ENCODE results near the gene RBM3. TPM values are rescaled to one million over a fixed set of nuclear protein-coding genes. Genes with fewer than 3 reads are reported as not detected.
A peak's percentile ranks its signal among the peaks of the same experiment; 100 is the strongest.

Gene RBM3
- total and polyA plus RNA-seq, 2 experiments from 2014 or later, result 47.8 to 65.7 TPM

GRCh38 chrX:48578661-48579128 lies 4.4 kb downstream of the RBM3 start:
- no peaks in the 10 kb centered on the region for H3K9me3 ChIP-seq (ENCODE audit: low read depth)

GRCh38 chrX:48579259-48579658 lies 5.0 kb downstream of the RBM3 start:
- no peak overlapping the region for H3K27ac ChIP-seq
- DNase-seq (ENCODE audit: low read depth in 1 of 2, low spot score in 1 of 2), result no peak

More at GRCh38 chrX:48578661-48579128, 4.4 kb downstream of the RBM3 start:
- H3K4me1 ChIP-seq (ENCODE audit: low read depth), result no peaks in the 10 kb centered on the region
- no peaks in the 10 kb centered on the region for H3K27me3 ChIP-seq
- H3K27ac ChIP-seq, result no peak overlapping the region
- no peak for DNase-seq (ENCODE audit: low read depth in 1 of 2, low spot score in 1 of 2)
- TF ChIP-seq CTCF (IDR thresholded peaks at IDR 0.05; ENCODE audit: low read depth, low read length), result no peak
- peaks cover 18% of the 10 kb centered on the region for H3K36me3 ChIP-seq
- H3K4me3 ChIP-seq, result no peak overlapping the region

GRCh38 chrX:48580662-48581061 lies 6.4 kb downstream of the RBM3 start:
- no peak overlapping the region for H3K4me3 ChIP-seq
- no peak overlapping the region for H3K27ac ChIP-seq
- H3K36me3 ChIP-seq, result peaks cover 14% of the 10 kb centered on the region
- no peaks in the 10 kb centered on the region for H3K9me3 ChIP-seq (ENCODE audit: low read depth)
- DNase-seq (ENCODE audit: low read depth in 1 of 2, low spot score in 1 of 2), result no peak
- no peaks in the 10 kb centered on the region for H3K27me3 ChIP-seq
- H3K4me1 ChIP-seq (ENCODE audit: low read depth), result no peaks in the 10 kb centered on the region
- TF ChIP-seq CTCF (IDR thresholded peaks at IDR 0.05; ENCODE audit: low read depth, low read length), result no peak

More at GRCh38 chrX:48579259-48579658, 5.0 kb downstream of the RBM3 start:
- no peaks in the 10 kb centered on the region for H3K27me3 ChIP-seq
- no peak for TF ChIP-seq CTCF (IDR thresholded peaks at IDR 0.05; ENCODE audit: low read depth, low read length)
- no peaks in the 10 kb centered on the region for H3K9me3 ChIP-seq (ENCODE audit: low read depth)
- H3K4me3 ChIP-seq, result no peak overlapping the region
- H3K4me1 ChIP-seq (ENCODE audit: low read depth), result no peaks in the 10 kb centered on the region
- peaks cover 18% of the 10 kb centered on the region for H3K36me3 ChIP-seq

- DNase-seq (ENCODE audit: low read depth in 1 of 2, low spot score in 1 of 2), result no peak
- no peaks in the 10 kb centered on the region for H3K9me3 ChIP-seq (ENCODE audit: low read depth)
- no peaks in the 10 kb centered on the region for H3K4me1 ChIP-seq (ENCODE audit: low read depth)
- TF ChIP-seq CTCF (IDR thresholded peaks at IDR 0.05; ENCODE audit: low read depth, low read length), result no peak
- no peak overlapping the region for H3K4me3 ChIP-seq
- no peaks in the 10 kb centered on the region for H3K36me3 ChIP-seq
- no peak overlapping the region for H3K27ac ChIP-seq
- no peaks in the 10 kb centered on the region for H3K27me3 ChIP-seq
Measured at GRCh38 chrX:48584698-48585097, 10.4 kb downstream of the RBM3 start.

GRCh38 chrX:48589482-48590162 lies 15.3 kb downstream of the RBM3 start:
- no peak for TF ChIP-seq CTCF (IDR thresholded peaks at IDR 0.05; ENCODE audit: low read depth, low read length)
- Histone ChIP-seq H3K27me3 (no peaks in the 10 kb centered on the region), H3K27ac (no peak overlapping the region), H3K4me3 (no peak overlapping the region), H3K4me1 (ENCODE audit: low read depth) (no peaks in the 10 kb centered on the region), H3K36me3 (no peaks in the 10 kb centered on the region), H3K9me3 (ENCODE audit: low read depth) (no peaks in the 10 kb centered on the region)
- peak in 1 of 2 donors; percentile 66 for DNase-seq (ENCODE audit: low read depth in 1 of 2, low spot score in 1 of 2)

All from cardiac muscle cell (in vitro differentiated cells and primary cell).